HG03060 (cell line): ENCODE data around the gene PCSK7.

Source experiments
- ATAC-seq: cut with Tn5 transposase; IDR thresholded peaks from one replicate; pipeline ENCODE4 v1.9.1; 2021; ENCODE audit warnings: low read depth, moderate number of reproducible peaks; ENCODE audit not compliant: unreplicated experiment

Gene PCSK7

GRCh38 chr11:117169736-117170135, 62.1 kb downstream of the PCSK7 start:
- ATAC-seq: no peak

- ATAC-seq: no peak
Observed at GRCh38 chr11:117166491-117166890, 65.4 kb downstream of the PCSK7 start.

GRCh38 chr11:117160826-117161225, 71.0 kb downstream of the PCSK7 start:
- ATAC-seq: no peak

- no peak for ATAC-seq
Observed at GRCh38 chr11:117159892-117160291, 72.0 kb downstream of the PCSK7 start.

GRCh38 chr11:117157507-117157906, 74.4 kb downstream of the PCSK7 start:
- no peak for ATAC-seq

GRCh38 chr11:117154468-117154867, 77.4 kb downstream of the PCSK7 start:
- no peak for ATAC-seq
